Lower leg skin (tissue), 4 donors: ENCODE measurements around the gene PRKCH. TPM values are rescaled to one million over a fixed set of nuclear protein-coding genes. Genes with fewer than 3 reads are reported as not detected.

Experiments used
- DNase-seq, 2 donors: peaks; one replicate each; pipeline ENCODE4 v3.0.0-alpha.2; 2019; ENCODE audit warnings: low spot score in 2 of 2
- H3K4me3 ChIP-seq: fragments of 200-600 bp; sonication (generic); 2 replicates; pipeline ENCODE4 v1.5.1; 2017; ENCODE audit warnings: mild to moderate bottlenecking, low read depth; ENCODE audit not compliant: poor library complexity, severe bottlenecking
- POLR2A ChIP-seq, 2 donors: fragments of 450-650 bp; IDR thresholded peaks; one replicate each; pipeline ENCODE4 v1.6.1; 2016 to 2017; ENCODE audit warnings: antibody characterized with exemption in 2 of 2, mild to moderate bottlenecking in 1 of 2, moderate library complexity in 1 of 2
- WGBS, 2 donors: methylation state at CpG; one replicate each; pipeline ENCODE4 v1.1.5; 2018; 5-methylcytosine and 5-hydroxymethylcytosine counted together
- intact Hi-C: fragments of 100-400 bp; cut with DNase I; formaldehyde crosslinking; loops from one replicate; pipeline ENCODE4 v1.15.0; 2023; ENCODE audit warnings: low total_unique reads
- total RNA-seq, 4 donors: library from RNA; depleted of rRNA; stranded (reverse); fragments of >200 nt; gene quantifications; one replicate each; pipeline ENCODE4 v1.1.0, GENCODE V29; 2016
- TF ChIP-seq, protein P1 (sequence below), 3 donors: fragments of 450-650 bp; IDR thresholded peaks; one replicate each; pipeline ENCODE4 v1.5.1; 2016; ENCODE audit warnings: antibody characterized with exemption in 3 of 3, mild to moderate bottlenecking in 3 of 3, moderate library complexity in 2 of 3

Gene PRKCH
- total RNA-seq, 4 donors from 2014 or later: 57.3 to 103 (median 66.7) TPM

DNA sequence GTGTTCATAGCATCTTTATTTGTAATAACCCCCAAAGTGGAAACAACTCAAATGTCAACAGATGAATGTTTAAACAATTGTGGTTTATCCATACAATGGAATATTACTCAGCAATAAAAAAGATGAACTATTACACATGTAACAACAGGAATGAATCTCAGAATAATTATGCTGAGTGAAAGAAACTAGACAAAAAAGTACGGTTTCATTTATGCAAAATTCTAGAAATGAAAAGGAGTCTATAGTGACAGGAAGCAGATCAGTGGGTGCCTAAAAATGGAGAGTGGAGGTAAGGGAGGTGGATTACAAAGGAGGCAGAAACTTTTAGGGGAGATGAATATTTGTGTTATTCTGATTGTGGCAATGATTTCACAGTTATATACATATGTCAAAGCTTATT, 4.8 kb downstream of the PRKCH start:
- WGBS, 2 donors: 90 to 98% methylated on average over 1 of the region's 1 CpG
- intact Hi-C loops: no loop called here
- no peak for DNase-seq
- no peak overlapping the region for H3K4me3 ChIP-seq
- TF ChIP-seq, protein P1, sequence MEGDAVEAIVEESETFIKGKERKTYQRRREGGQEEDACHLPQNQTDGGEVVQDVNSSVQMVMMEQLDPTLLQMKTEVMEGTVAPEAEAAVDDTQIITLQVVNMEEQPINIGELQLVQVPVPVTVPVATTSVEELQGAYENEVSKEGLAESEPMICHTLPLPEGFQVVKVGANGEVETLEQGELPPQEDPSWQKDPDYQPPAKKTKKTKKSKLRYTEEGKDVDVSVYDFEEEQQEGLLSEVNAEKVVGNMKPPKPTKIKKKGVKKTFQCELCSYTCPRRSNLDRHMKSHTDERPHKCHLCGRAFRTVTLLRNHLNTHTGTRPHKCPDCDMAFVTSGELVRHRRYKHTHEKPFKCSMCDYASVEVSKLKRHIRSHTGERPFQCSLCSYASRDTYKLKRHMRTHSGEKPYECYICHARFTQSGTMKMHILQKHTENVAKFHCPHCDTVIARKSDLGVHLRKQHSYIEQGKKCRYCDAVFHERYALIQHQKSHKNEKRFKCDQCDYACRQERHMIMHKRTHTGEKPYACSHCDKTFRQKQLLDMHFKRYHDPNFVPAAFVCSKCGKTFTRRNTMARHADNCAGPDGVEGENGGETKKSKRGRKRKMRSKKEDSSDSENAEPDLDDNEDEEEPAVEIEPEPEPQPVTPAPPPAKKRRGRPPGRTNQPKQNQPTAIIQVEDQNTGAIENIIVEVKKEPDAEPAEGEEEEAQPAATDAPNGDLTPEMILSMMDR (IDR thresholded peaks at IDR 0.05): no peak
- TF ChIP-seq POLR2A (IDR thresholded peaks at IDR 0.05): no peak

DNA sequence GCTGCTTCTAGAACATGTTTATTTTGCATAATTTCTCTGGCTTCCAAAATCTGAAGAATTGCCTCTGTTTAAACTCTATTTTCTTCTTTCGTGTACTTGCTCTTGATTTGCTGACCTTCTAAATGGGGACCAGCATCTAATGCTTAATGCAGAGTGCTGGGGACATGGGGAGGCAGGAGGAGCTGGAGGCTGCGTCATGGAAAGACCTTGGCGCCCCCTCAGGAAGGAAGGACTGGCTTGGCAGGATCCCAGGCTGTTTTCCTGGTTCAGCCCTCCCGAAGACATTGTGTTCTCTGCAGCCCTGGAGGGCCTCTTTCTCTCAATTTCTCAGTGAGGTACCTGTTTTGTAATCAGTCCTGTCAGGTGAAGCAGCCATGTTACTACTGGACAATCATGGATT, 5.5 kb downstream of the PRKCH start:
- no peak overlapping the region for H3K4me3 ChIP-seq
- peak; percentile 64 to 94 for DNase-seq
- TF ChIP-seq, protein P1 (IDR thresholded peaks at IDR 0.05): no peak
- TF ChIP-seq POLR2A (IDR thresholded peaks at IDR 0.05): no peak
- WGBS, 2 donors: 21 to 25% methylated on average over 4 of the region's 4 CpGs
- intact Hi-C loops: no loop called here

DNA sequence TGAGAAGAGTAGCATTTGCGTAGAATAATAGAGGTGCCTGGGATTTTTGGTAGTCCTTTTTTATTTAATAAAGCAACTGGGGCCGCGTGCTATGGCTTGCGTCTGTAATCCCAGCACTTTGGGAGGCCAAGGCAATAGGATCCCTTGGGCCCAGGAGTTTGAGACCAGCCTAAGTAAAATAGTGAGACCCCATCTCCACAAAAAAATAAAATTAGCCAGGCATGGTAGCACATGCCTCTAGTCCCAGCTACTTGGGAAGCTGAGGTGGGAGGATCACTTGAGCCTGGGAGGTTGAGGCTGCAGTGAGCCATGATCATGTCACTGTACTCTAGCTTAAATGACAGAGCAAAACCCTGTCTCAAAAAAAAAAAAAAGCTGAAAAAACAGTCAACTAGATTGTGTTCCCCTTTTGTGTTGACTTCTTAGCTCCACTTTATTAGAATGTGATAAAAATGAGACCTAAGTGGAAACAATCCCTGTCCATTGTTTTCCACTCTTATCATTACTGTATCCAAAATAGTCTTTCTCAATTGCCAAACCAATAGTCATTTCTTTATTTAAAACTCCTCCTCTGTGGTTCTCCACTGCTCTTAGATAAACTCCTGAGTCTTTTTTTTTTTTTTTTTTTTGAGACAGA, 7.4 kb downstream of the PRKCH start:
- H3K4me3 ChIP-seq: no peak overlapping the region
- DNase-seq: no peak
- 89 to 94% methylated on average over 4 of the region's 4 CpGs for WGBS, 2 donors
- TF ChIP-seq, protein P1 (IDR thresholded peaks at IDR 0.05): no peak
- no peak for TF ChIP-seq POLR2A (IDR thresholded peaks at IDR 0.05)
- intact Hi-C loops: no loop called here

DNA sequence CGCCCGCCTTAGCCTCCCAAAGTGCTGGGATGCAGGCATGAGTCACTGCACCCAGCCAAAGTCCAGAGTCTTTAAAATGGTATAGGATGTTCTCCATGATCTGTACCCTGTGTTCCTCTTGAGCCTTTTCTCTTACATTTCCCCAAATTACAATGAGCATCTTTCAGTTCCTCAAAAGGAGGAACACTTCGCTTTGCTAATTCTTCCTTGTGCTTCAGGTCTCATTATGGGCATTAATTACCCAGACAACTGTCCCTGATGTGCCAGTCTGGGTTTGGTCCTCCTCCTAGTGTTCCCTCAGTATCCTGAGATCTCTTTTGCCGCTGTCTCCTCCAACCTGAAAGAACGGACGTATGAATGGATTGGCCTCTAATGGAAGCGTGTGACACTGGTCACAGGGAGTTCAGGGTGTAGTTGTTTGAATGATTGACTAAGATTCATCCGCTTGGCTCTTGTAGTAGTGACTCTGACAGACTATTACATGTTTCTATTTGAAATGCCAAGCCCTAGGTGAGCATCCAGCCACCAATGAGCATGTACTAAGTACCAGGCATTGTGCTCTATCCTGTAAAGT, 8.2 kb downstream of the PRKCH start:
- WGBS, 2 donors: 90 to 92% methylated on average over 8 of the region's 8 CpGs
- TF ChIP-seq POLR2A (IDR thresholded peaks at IDR 0.05): no peak
- TF ChIP-seq, protein P1 (IDR thresholded peaks at IDR 0.05): no peak
- no peak for DNase-seq
- intact Hi-C loops: no loop called here
- no peak overlapping the region for H3K4me3 ChIP-seq

DNA sequence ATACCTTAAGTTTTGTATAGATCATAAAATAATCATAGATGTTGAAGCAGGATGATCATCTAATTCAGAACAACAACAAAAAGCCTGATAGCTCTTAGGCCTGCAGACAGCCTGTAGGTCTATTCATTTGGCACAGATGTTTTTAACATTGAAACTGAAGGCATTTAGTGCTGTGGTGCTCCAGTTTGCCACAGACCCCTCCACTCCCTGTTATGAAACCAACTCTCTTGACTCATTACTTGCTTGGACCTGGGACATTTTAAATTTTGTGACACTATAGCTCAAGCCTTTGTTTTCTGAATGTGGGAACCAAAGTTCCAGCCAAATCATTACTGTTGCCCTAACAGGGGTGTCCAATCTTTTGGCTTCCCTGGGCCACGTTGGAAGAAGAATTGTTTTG, 9.1 kb downstream of the PRKCH start:
- intact Hi-C loops: no loop called here
- WGBS, 2 donors: 87 to 95% methylated on average over 1 of the region's 1 CpG
- TF ChIP-seq, protein P1 (IDR thresholded peaks at IDR 0.05): no peak
- TF ChIP-seq POLR2A (IDR thresholded peaks at IDR 0.05): no peak
- DNase-seq: no peak
- H3K4me3 ChIP-seq: no peak overlapping the region
